Panc1 (cell line): ENCODE results near the gene PCGF1.

Experiments
- POLR2AphosphoS5 ChIP-seq: IDR thresholded peaks from 2 replicates; pipeline ENCODE4 v1.6.1; 2012; ENCODE audit warnings: mild to moderate bottlenecking, low read depth, low read length, moderate library complexity
- SIN3A ChIP-seq: IDR thresholded peaks from 2 replicates; pipeline ENCODE4 v1.6.1; 2012; ENCODE audit warnings: low read depth, mild to moderate bottlenecking, low read length, moderate library complexity, borderline replicate concordance; ENCODE audit not compliant: insufficient read depth
- TCF7L2 ChIP-seq: IDR thresholded peaks from 2 replicates; pipeline ENCODE4 v1.6.1; 2011; ENCODE audit warnings: mild to moderate bottlenecking, low read depth, low read length, inconsistent platforms
- TF ChIP-seq, protein P1 (sequence below): fragments of 450-650 bp; IDR thresholded peaks from 2 replicates; pipeline ENCODE4 v1.5.1; 2017; ENCODE audit warnings: mild to moderate bottlenecking
- TF ChIP-seq, protein P2 (sequence below), 2 experiments: IDR thresholded peaks; 2 replicates each; pipeline ENCODE4 v1.6.1; 2011 to 2012; ENCODE audit warnings: low read depth in 2 of 2, control low read depth in 1 of 2, low read length in 1 of 2, mild to moderate bottlenecking in 1 of 2, moderate library complexity in 1 of 2; ENCODE audit not compliant: insufficient read depth in 1 of 2

DNA sequence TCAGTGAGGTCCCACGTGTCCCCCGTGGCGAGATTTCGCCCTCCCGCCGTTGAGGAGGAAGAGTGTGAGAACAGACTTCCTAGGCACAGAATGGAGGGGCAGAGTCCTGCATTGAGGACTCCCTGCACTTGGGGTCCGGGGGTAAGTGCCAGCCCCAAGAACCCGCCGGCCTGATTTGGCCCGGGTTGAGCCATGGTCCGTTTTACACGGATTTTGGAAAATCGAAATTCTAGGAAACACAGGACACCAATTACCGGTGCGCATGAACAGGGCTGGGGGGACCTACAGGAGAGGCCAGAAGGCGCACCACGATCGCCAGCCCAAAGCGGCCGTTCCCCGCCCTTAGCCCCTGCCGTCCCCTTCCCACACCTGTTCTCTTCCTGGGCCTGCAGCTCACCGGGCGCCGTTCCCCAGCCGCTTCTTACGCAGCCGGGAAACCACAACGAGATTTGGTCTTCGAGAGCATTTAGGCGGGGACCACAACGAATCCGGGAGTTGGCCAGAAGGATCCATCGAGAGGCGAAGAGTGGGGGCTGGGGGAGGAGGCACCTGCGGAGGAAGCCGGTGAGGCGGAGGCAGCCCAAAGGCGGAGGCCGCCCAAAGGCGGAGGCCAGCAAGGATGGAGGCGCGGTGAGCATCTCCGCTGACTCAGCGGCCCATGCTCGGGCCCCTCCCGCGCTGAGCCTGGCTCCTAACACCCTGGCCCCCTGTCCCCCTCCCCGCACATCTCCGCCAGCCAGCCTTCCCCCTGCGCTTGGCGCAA, 6.3 kb upstream of the PCGF1 start:
- TF ChIP-seq POLR2AphosphoS5 (no peak), TCF7L2 (no peak), SIN3A (no peak)
- TF ChIP-seq, protein P1, sequence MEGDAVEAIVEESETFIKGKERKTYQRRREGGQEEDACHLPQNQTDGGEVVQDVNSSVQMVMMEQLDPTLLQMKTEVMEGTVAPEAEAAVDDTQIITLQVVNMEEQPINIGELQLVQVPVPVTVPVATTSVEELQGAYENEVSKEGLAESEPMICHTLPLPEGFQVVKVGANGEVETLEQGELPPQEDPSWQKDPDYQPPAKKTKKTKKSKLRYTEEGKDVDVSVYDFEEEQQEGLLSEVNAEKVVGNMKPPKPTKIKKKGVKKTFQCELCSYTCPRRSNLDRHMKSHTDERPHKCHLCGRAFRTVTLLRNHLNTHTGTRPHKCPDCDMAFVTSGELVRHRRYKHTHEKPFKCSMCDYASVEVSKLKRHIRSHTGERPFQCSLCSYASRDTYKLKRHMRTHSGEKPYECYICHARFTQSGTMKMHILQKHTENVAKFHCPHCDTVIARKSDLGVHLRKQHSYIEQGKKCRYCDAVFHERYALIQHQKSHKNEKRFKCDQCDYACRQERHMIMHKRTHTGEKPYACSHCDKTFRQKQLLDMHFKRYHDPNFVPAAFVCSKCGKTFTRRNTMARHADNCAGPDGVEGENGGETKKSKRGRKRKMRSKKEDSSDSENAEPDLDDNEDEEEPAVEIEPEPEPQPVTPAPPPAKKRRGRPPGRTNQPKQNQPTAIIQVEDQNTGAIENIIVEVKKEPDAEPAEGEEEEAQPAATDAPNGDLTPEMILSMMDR, result no peak
- TF ChIP-seq, protein P2, sequence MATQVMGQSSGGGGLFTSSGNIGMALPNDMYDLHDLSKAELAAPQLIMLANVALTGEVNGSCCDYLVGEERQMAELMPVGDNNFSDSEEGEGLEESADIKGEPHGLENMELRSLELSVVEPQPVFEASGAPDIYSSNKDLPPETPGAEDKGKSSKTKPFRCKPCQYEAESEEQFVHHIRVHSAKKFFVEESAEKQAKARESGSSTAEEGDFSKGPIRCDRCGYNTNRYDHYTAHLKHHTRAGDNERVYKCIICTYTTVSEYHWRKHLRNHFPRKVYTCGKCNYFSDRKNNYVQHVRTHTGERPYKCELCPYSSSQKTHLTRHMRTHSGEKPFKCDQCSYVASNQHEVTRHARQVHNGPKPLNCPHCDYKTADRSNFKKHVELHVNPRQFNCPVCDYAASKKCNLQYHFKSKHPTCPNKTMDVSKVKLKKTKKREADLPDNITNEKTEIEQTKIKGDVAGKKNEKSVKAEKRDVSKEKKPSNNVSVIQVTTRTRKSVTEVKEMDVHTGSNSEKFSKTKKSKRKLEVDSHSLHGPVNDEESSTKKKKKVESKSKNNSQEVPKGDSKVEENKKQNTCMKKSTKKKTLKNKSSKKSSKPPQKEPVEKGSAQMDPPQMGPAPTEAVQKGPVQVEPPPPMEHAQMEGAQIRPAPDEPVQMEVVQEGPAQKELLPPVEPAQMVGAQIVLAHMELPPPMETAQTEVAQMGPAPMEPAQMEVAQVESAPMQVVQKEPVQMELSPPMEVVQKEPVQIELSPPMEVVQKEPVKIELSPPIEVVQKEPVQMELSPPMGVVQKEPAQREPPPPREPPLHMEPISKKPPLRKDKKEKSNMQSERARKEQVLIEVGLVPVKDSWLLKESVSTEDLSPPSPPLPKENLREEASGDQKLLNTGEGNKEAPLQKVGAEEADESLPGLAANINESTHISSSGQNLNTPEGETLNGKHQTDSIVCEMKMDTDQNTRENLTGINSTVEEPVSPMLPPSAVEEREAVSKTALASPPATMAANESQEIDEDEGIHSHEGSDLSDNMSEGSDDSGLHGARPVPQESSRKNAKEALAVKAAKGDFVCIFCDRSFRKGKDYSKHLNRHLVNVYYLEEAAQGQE (IDR thresholded peaks at IDR 0.05; ENCODE audit: insufficient read depth in 1 of 2, low read depth in 2 of 2, low read length in 1 of 2), result no peak
